Right ventricle myocardium superior (tissue), 1 donor: ENCODE measurements around the gene GOLGA8K. TPM values are rescaled to one million over a fixed set of nuclear protein-coding genes. Genes with fewer than 3 reads are reported as not detected.
"Not testable (repeated sequence)": the region's sequence is repeated elsewhere in the genome, so short reads cannot be mapped to it uniquely, and the experiment has no call there.

ENCODE experiments used
- ATAC-seq: fragments of 200-7000 bp; cut with Tn5 transposase; one replicate; pipeline ENCODE4 v1.9.1; 2020; ENCODE audit warnings: mild to moderate bottlenecking; ENCODE audit not compliant: poor library complexity
- DNase-seq: peaks from one replicate; pipeline ENCODE4 v3.0.0-alpha.2; 2020
- intact Hi-C: fragments of 100-400 bp; cut with DNase I; formaldehyde crosslinking; loops from one replicate; pipeline ENCODE4 v1.11.2; 2022
- long read RNA-seq: library from polyadenylated mRNA; unstranded; transcript quantifications from one replicate; pipeline ENCODE4 v2.0.0, GENCODE V29; 2021
- total RNA-seq: library from RNA; stranded (reverse); fragmentation: NEBNext Ultra II Directional; extraction: Animal tissue kit (Norgen Biotek cat#: 25700); gene quantifications from one replicate; pipeline ENCODE4 v1.2.1, GENCODE V29; 2021
- donor health status: DM: no; HTN: yes; CAD: no; lungs with severe emphysema.

GOLGA8K gene
- total RNA-seq = 0.70 TPM
- long read RNA-seq = 0 reads

GRCh38 chr15:32403192-32403591 is at the start of gene GOLGA8K:
TSS of gene GOLGA8K (minus strand) at chr15:32403292. CDS start at chr15:32403194, 98 bp downstream.
- intact Hi-C loops, ATAC-seq, DNase-seq: not testable (repeated sequence)

GRCh38 chr15:32440445-32440977 is 37.4 kb upstream of the GOLGA8K start:
- ATAC-seq, DNase-seq, intact Hi-C loops: not testable (repeated sequence)

- DNase-seq, intact Hi-C loops: not testable (repeated sequence)
- ATAC-seq = peak; percentile 90
These were observed 31.2 kb upstream of the GOLGA8K start for GRCh38 chr15:32434102-32434963.

- intact Hi-C loops, ATAC-seq, DNase-seq: not testable (repeated sequence)
These were observed 24.5 kb upstream of the GOLGA8K start for GRCh38 chr15:32427635-32428034.

- peak; percentile 52 for DNase-seq
- intact Hi-C loops, ATAC-seq: not testable (repeated sequence)
These were observed 23.4 kb upstream of the GOLGA8K start for GRCh38 chr15:32426511-32426910.

GRCh38 chr15:32407903-32408302 is 4.8 kb upstream of the GOLGA8K start:
- ATAC-seq, intact Hi-C loops, DNase-seq: not testable (repeated sequence)

- intact Hi-C loops, DNase-seq, ATAC-seq: not testable (repeated sequence)
These were observed 6.6 kb downstream of the GOLGA8K start for GRCh38 chr15:32396522-32396921.

GRCh38 chr15:32394745-32395144 is 8.3 kb downstream of the GOLGA8K start:
- ATAC-seq, intact Hi-C loops, DNase-seq: not testable (repeated sequence)

- intact Hi-C loops, DNase-seq, ATAC-seq: not testable (repeated sequence)
These were observed 14.9 kb downstream of the GOLGA8K start for GRCh38 chr15:32388050-32388648.

- intact Hi-C loops, ATAC-seq, DNase-seq: not testable (repeated sequence)
These were observed 17.1 kb downstream of the GOLGA8K start for GRCh38 chr15:32385823-32386495.

- DNase-seq, intact Hi-C loops: not testable (repeated sequence)
- ATAC-seq = peak; percentile 87
These were observed 28.9 kb downstream of the GOLGA8K start for GRCh38 chr15:32374185-32374584.

- ATAC-seq, DNase-seq, intact Hi-C loops: not testable (repeated sequence)
These were observed 29.4 kb downstream of the GOLGA8K start for GRCh38 chr15:32373707-32374106.

- intact Hi-C loops, ATAC-seq, DNase-seq: not testable (repeated sequence)
These were observed 31.0 kb downstream of the GOLGA8K start for GRCh38 chr15:32372075-32372474.

- intact Hi-C loops, DNase-seq: not testable (repeated sequence)
- peak; percentile 90 for ATAC-seq
These were observed 32.6 kb downstream of the GOLGA8K start for GRCh38 chr15:32370526-32370925.

- DNase-seq, intact Hi-C loops, ATAC-seq: not testable (repeated sequence)
These were observed 33.0 kb downstream of the GOLGA8K start for GRCh38 chr15:32370064-32370463.

- ATAC-seq, intact Hi-C loops: not testable (repeated sequence)
These were observed 36.6 kb downstream of the GOLGA8K start for GRCh38 chr15:32366492-32366891.

GRCh38 chr15:32365955-32366354 is 37.1 kb downstream of the GOLGA8K start:
- DNase-seq, intact Hi-C loops, ATAC-seq: not testable (repeated sequence)

More at GRCh38 chr15:32366492-32366891, 36.6 kb downstream of the GOLGA8K start:
- DNase-seq = not testable (repeated sequence)

- ATAC-seq = peak; percentile 36
- DNase-seq, intact Hi-C loops: not testable (repeated sequence)
These were observed 38.1 kb downstream of the GOLGA8K start for GRCh38 chr15:32364944-32365343.
